NCI-H2196 (cell line): ENCODE results near the gene TPRA1.
A peak's percentile ranks its signal among the peaks of the same experiment; 100 is the strongest.

ENCODE experiments used
- DNase-seq: peaks from one replicate; lab custom pipeline; 2025; ENCODE audit not compliant: unreplicated experiment; lab: John Stamatoyannopoulos, UW

TPRA1 gene

DNA sequence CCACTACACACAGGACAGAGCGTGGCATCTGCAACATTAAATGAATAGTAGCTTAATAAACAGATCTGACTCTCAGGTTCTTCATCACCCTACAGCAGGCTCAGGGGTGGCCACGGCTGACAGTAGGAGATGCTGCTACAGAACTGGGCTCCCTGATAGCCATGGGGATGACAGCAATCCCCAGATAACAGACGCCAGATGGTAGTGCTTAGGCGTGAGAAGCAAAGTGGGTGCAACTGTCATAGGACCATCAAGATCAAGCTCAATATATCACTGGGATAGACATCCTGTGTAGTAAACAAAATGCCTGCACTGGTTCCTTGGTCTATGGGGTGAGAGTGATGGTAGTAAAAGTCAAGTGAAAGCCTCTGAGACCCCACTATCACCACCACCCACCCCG, 2.6 kb upstream of the TPRA1 start:
- DNase-seq = no peak

DNA sequence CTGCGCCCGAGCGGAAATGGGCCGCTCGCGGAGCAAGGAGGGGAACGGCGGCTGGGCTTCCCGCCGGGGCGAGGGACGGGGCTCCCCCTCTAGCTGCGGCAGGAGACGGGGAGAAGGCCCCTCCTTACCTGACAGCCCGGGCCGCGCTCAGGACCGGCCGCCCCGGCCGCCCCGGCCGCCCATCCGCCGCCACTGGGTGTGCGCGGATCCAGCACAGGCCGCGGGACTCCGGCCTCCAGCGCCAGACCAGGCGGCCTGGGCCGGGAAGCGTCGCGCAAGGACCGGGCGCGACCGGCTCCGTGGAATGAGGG, 296 bp downstream of the TPRA1 start:
- no peak for DNase-seq

DNA sequence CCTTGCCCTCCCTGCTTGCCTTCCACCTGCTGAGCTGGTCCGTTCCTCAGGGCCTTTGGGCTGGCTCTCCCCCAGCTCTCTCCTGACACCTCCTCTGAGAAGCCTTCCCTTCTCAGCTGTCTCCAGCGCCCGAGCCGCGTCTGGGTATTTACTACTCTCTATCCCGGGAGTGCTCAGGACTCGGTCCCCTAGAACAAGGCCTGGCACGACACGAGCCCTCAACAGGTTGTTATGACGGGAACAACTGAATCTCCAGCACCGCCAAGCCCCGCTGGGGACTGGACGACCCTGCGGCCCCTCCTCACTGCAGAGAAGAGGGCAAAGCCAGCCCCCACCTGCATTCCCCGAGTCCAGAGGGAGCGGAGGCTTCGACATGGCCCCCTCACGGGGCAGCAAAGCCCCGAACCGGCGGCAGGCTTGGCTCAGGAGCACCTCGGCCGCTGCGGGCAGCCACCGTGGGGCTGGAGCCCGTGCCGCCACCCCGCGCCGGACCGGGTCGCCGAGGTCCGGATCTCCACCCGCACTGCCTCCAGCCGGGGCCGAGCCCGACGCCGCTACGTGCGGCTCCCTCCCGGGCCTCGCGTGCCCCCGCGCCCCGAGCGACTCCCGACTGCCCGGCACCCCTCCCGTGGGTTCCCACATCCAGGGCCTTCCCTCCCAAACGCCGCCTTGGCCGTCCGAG, 792 bp downstream of the TPRA1 start:
- DNase-seq = no peak

- DNase-seq = no peak
Observed at GRCh38 chr3:127588806-127589577, 1.5 kb downstream of the TPRA1 start.

- DNase-seq = no peak
Observed at GRCh38 chr3:127587876-127588275, 2.7 kb downstream of the TPRA1 start.

- no peak for DNase-seq
Observed at GRCh38 chr3:127585813-127586413, 4.6 kb downstream of the TPRA1 start.

GRCh38 chr3:127585163-127585812, 5.2 kb downstream of the TPRA1 start:
- no peak for DNase-seq

- DNase-seq = no peak
Observed at GRCh38 chr3:127584734-127585133, 5.8 kb downstream of the TPRA1 start.

DNA sequence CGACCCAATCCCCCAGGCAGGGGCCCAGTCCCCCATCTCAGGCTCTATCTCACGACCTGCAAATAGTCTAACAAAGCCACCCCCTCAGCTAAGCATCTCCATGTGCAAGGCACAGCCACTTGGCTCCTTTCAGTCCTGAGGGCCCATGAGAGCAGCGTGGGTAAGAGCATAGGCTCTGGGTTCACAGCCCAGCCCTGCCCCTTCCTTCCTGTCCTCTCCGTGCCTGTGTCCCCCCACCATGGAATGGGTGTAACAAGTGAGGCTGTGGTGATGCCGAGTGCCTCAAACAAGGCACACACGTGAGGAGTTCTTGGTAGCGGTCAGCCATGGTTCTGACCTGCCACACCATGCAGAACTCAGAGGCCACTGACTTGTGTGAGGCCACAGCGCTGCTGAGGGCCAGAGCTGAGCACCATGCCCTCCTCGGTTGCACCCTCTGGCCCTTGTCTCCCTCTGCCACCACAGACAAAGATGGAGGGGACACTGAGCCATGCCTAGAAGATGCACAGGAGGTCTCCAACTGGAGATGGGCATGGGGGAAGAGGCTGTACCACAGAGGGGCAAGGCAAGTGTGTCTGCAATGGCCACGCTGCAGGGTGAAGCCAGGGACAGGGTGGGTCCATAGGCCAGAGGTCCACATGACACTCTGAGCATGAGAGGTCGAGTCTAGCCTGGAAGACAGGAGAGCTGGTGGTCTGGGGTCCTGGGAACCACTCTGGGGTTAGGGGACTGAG, 10.0 kb downstream of the TPRA1 start:
- DNase-seq = no peak

GRCh38 chr3:127578802-127579201, 11.7 kb downstream of the TPRA1 start:
- DNase-seq = no peak

DNA sequence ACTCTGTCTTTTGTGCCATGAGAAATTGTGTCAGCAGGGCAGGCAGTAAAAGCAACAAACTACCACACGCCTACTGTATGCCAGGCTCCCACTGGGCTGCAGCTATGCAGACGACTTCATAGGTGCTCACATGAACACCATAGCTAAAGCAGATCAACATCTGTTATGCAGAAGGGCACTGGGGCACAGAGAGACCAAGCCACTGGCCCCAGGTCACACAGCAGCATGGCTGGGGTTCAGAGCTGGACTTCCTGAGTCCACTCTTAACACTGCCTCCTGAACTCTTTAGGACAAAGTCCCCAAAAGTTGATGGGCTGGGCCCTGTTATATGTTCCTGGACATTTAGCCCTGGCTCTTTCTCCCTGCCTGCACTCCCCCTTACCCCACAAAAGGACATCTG, 12.4 kb downstream of the TPRA1 start:
- DNase-seq = no peak

DNA sequence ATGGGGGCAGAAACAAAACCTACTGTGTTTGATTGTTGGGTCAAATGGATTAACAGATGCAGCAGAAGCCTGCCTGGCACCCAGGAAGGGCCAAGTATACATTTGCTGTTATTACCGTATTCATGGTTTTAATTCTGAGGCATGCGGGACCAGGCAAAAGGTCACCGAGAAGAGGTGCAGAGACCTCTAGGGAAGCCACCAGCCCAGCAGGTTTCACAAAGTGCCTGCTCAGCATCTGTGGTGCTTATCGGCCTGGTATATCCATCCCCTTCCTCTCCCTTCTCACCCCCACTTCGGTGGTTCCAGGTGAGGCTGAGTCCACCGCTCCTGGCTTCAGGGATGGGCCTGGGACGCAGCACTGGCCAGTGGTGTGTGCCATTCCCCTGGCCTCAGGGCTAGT, 13.1 kb downstream of the TPRA1 start:
- DNase-seq = no peak

- DNase-seq = peak; percentile 94
Observed at GRCh38 chr3:127574880-127575878, 15.4 kb downstream of the TPRA1 start.

DNA sequence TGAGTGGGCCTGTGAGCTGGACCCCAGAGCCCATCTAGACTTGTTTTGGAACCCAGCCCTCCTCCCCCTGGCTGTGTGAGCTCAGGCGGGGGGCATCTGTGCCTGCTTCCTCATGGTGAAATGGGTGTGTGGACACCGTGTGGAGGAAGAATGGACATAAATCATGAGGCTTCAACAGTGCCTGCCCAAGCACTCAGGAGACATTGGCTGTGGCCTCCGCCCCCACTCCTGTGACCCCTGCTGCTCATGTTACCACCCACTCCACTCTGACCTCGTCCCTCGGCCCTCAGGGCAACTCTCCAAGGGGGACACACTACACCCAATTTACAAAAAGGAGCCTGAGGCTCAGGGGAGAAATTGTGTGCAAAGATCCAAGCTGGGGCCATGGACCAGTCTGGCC, 16.6 kb downstream of the TPRA1 start:
- DNase-seq = no peak

DNA sequence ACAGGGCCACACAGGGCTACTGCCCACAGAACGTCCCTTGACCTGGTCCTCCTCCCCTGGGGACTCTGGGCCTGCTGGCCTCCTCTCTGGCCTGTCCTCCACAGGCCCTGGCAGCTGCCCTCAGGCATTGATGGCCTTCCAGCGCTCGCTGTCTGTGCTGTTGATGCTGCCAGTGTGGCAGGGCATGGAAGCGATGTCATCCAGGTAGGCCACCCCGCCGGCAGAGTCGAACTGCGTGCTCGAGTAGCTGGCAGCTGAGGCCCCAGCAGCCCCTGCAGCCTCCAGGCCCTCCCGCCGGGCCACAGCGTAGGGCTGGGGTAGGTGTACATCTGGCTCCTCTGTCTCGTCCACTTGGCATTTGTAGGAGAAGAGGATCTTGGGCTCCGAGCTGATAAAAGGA, 17.1 kb downstream of the TPRA1 start:
- no peak for DNase-seq

GRCh38 chr3:127572735-127573134, 17.8 kb downstream of the TPRA1 start:
- DNase-seq = no peak

GRCh38 chr3:127572186-127572585, 18.3 kb downstream of the TPRA1 start:
- DNase-seq = no peak

DNA sequence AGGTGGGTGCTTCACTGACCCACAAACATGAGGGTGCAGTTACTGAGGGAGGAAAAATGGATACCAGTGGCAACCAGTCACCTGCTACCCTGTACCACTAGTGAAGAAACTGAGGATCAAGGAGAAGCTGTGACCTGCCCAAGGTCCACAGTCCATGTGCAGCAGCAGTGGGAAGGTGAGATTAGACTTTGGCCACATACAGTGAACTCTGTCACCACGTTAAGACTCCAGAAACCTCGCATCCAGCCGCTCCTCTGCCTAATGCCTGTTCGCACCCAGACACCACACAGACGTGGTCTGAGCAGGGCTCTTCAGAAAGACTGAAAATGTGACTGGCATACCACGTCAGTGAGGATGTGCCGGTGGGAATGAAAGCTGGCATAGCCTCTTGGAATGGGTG, 20.0 kb downstream of the TPRA1 start:
- DNase-seq = no peak

DNA sequence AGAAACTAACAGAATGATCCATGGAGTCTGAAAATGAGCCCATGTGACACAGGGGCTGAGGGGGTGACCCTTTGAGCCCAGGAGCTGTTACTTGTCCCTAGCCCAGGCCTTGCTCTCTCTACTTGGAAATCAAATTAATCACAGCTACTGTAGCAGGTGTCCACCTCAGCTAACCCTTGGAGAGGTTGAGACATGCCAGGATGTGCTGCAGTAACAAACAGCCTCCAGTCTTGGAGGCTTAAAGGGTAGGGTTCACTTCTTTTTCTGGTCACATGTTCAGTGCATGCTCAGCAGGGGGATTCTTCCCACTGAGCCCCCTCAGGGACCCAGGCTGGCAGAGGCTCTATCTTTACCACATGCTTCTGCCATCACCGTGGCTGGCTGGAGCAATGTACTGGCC, 21.4 kb downstream of the TPRA1 start:
- no peak for DNase-seq

DNA sequence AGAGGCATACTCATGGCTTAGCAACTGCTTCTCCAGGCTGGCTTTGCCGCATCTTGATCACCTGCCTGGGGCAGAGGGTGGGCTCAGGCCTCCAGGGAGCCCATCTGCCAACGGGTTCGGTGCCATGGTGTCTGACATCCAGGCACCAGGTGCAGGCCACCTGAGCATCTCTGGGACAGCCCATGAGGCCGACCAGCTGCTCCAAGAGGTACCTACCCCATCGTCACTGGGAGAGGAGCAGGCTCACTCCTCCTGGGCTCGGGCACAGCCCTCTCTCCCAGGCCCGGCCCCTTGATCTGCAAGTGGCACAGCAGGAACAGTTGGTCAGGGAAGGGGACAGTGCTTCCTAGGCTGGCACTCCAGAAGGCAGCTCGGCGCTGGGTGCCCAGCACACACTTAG, 21.9 kb downstream of the TPRA1 start:
- peak; percentile 24 for DNase-seq
